ENCODE data around the gene F5. TPM values are rescaled to one million over a fixed set of nuclear protein-coding genes. Genes with fewer than 3 reads are reported as not detected.

Gene F5
- total and polyA plus RNA-seq, 2 of the 13 experiments (the other 11 are each of a cell fraction or from before 2014, with no cell fraction given), result 38.3 to 64.0 TPM

- TF ChIP-seq FOSL1 (CRISPR knock-in tag; IDR thresholded peaks at IDR 0.05; ENCODE audit: borderline replicate concordance) (0 out of 2 replicates have a peak, but pooled peaks have one; percentile 2), HMGA1 (CRISPR knock-in tag; conservative IDR thresholded peaks at IDR 0.05) (no peak), ZSCAN29 (CRISPR knock-in tag; conservative IDR thresholded peaks at IDR 0.05) (no peak), ZNF274 (CRISPR knock-in tag; IDR thresholded peaks at IDR 0.05) (no peak), ZBTB37 (CRISPR knock-in tag; IDR thresholded peaks at IDR 0.05) (no peak), CENPT (CRISPR knock-in tag; IDR thresholded peaks at IDR 0.05; ENCODE audit: low read depth) (no peak), ZNF260 (CRISPR knock-in tag; IDR thresholded peaks at IDR 0.05; ENCODE audit: borderline replicate concordance, low read depth) (no peak), SPEN (CRISPR knock-in tag; IDR thresholded peaks at IDR 0.05; ENCODE audit: low read depth) (no peak), ZNF782 (CRISPR knock-in tag; IDR thresholded peaks at IDR 0.05; ENCODE audit: borderline replicate concordance) (no peak), STAG1 (CRISPR knock-in tag; IDR thresholded peaks at IDR 0.05) (no peak), CCAR2 (optimal IDR thresholded peaks at IDR 0.05; ENCODE audit: low read depth, low read length) (no peak), KDM5B (CRISPR knock-in tag; IDR thresholded peaks at IDR 0.05; ENCODE audit: borderline replicate concordance) (no peak), TGIF2 (CRISPR knock-in tag; IDR thresholded peaks at IDR 0.05) (no peak), TEF (CRISPR knock-in tag; IDR thresholded peaks at IDR 0.05) (0 out of 2 replicates have a peak, but pooled peaks have one; percentile 5), DMAP1 (CRISPR knock-in tag; IDR thresholded peaks at IDR 0.05) (no peak; the same call in 1 of the 2 replicates), ZNF780A (CRISPR knock-in tag; IDR thresholded peaks at IDR 0.05) (no peak), POLR2AphosphoS5 (IDR thresholded peaks at IDR 0.05; ENCODE audit: low read depth, low read length) (no peak), ZNF646 (CRISPR knock-in tag; IDR thresholded peaks at IDR 0.05) (no peak), ZNF580 (CRISPR knock-in tag; IDR thresholded peaks at IDR 0.05; ENCODE audit: borderline replicate concordance, low read depth) (no peak), HNRNPH1 (optimal IDR thresholded peaks at IDR 0.05; ENCODE audit: low read depth, low read length) (no peak), ZSCAN21 (CRISPR knock-in tag; IDR thresholded peaks at IDR 0.05; ENCODE audit: borderline replicate concordance) (no peak)
Measured at GRCh38 chr1:169486281-169487051, 99.8 kb downstream of the F5 start (continued).

All from HepG2 (cell line).